CD4-positive, alpha-beta T cell treated with Interleukin-2 at 100 ng/mL for 4 hours (primary cell): ENCODE measurements around the gene RNASE2.
"Not testable (repeated sequence)": the region's sequence is repeated elsewhere in the genome, so short reads cannot be mapped to it uniquely, and the experiment has no call there.

Source experiments
- DNase-seq: peaks from one replicate; pipeline ENCODE4 v3.0.0-alpha.2; 2020; ENCODE audit warnings: low spot score

RNASE2 gene

DNA sequence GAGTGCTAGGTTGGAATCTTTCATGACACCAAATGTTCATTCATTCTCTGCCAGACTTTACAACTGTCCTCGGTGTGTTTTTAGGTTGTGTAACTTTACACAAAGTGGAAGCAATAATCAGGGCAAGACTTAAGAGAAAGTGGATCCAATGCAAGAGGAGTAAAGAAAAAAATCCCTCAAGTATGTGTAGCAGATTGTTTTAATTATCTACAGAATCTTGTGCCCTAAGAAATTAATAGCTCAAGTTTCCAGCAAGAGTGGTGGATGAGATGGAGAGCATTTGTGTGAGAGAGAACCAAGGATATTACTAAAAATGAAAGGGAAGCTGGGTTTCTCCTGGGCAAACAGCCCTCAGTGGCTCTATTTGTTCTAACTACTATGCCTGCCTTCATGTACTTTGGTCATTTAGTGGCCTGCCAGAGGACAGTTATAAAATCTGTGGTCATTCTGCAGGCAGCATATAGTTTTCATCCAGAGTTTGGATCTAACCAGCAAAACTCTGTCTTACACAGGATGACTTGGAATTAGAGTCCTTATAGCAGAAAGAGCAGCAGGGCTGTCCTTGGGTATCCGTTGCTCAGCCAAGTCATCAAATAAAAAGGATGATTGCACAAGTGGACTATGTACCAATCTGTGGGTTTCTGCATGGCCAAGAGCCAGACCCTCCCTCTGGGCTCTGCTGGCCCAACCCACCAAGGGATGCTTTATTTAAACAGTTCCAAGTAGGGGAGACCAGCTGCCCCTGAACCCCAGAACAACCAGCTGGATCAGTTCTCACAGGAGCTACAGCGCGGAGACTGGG, at the start of gene RNASE2:
RNASE2 (plus strand) TSS at position 752 of the 802 bp plus-strand sequence. CDS start 285 bp downstream, outside the sequence.
- not testable (repeated sequence) for DNase-seq

GRCh38 chr14:20905676-20906075, 49.6 kb upstream of the RNASE2 start:
- no peak for DNase-seq

- DNase-seq = no peak
Observed at GRCh38 chr14:20907214-20907613, 48.1 kb upstream of the RNASE2 start.

- not testable (repeated sequence) for DNase-seq
Observed at GRCh38 chr14:20910822-20911221, 44.5 kb upstream of the RNASE2 start.

- DNase-seq = not testable (repeated sequence)
Observed at GRCh38 chr14:20919038-20919756, 36.1 kb upstream of the RNASE2 start.

- DNase-seq = not testable (repeated sequence)
Observed at GRCh38 chr14:20923766-20924297, 31.5 kb upstream of the RNASE2 start.

DNA sequence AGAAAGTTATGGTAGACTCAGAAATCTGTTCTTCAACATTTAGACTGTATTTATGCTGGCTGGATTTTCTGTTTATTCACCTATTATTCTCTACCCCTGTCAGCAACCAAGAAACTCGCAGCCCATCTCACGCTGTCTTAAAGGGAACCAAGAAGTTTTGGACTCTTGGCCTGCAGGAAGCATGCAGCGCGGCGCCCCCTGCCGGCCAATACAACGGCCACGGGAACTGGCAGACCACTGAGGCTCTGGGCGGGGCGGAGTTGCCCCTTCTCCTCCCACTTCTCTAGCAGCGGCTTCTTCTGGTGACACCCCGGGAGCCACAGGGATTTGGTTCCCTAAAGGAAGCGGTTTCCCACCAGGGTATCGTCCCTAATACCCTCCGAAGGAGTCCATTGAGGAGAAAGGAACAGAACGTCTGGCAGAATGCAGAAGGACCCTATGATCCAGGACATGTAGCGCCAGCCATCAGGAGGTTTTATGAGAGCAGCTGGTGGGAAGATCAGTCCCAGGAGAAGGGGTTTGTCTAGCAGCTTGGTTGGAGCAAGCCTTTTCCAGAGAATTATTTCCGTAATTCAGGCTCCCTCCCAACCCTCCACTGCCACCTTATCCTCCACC, 21.0 kb upstream of the RNASE2 start:
- DNase-seq = no peak

- DNase-seq = no peak
Observed at GRCh38 chr14:20935303-20935984, 19.8 kb upstream of the RNASE2 start.

DNA sequence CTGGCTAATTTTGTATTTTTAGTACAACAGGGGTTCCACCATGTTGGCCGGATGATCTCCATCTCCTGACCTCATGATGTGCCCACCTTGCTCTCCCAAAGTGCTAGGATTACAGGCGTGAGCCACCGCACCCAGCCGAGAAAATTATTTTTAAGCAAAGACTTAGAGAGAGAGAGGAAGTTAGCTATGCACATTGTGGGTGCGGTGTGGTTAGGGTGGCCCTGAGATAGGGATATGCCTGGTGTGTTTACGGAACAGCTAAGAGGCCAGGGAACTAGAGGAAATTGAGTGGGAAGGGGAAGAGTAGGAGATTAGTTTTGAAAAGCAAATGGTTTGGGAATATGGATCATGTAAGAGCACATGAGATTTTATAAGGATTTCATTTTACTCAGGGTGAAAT, 10.1 kb upstream of the RNASE2 start:
- DNase-seq = not testable (repeated sequence)

GRCh38 chr14:20946707-20947106, 8.6 kb upstream of the RNASE2 start:
- DNase-seq = not testable (repeated sequence)

DNA sequence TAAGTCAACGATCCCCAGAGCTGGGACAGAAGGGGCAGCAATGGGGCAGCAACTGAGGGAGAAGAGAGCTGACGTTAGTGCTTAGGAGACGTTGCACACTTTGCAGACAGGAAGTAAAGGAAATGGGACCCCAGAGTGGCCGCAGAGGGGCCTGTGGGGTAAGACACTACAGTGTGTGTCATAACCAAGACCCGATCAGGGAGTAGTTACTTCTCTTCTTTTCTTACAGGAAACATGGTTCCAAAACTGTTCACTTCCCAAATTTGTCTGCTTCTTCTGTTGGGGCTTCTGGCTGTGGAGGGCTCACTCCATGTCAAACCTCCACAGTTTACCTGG, 219 bp downstream of the RNASE2 start:
- DNase-seq = not testable (repeated sequence)

GRCh38 chr14:20956376-20956976, 1.2 kb downstream of the RNASE2 start:
- no peak for DNase-seq

DNA sequence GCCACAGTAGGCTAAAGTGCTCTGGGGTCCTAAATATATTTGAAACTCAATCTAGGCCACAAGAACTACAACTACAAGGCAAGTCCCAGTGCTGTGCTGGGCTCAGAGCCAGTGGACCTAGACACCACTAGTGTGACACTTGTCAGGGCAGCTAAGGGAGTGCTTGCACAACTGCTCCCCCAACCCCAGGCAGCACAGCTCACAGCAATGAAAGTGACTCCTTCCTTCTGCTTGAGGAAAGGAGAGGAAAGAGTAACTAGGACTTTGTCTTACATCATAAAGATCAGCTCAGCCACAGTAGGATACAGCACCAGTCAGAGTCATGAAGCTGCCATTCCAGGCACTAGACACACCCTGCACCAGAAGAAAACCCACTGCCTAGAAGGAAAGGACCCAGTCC, 3.7 kb downstream of the RNASE2 start:
- not testable (repeated sequence) for DNase-seq

DNA sequence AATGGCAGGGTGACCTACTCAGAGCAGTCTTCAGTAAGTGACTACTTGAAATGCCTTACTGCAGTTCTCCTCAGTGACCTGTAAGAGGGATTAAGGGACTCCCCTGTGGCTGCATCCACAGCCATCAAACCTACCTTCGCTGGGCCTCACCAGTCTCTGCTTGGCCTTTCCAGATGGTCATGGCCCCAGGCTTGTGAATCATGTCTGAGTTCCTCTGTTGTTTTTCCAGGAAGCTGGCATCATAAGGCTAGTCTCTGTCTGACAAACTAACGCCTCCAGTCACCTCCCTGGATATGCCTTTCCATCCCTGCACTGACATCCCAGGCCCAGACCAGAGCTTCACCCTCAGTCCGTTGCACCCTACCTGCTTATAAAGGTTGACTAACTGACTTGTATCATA, 14.0 kb downstream of the RNASE2 start:
- no peak for DNase-seq

DNA sequence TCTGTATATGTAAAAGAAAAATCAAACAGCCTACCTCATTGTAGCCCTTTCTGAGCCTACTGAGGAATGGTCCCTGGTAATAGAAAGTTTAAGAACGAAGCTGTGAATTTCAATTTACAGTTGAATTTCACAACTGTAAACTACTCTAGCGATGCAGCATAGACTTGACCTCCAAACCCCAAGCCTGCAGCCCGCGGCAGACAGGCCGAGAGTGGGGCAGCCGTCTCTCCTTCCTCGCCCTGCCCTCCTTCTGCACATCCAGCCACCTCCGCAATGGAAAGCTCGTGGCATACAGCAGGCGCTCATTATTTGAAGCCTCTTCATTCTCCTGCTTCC, 15.3 kb downstream of the RNASE2 start:
- no peak for DNase-seq

GRCh38 chr14:20970983-20971704, 15.9 kb downstream of the RNASE2 start:
- DNase-seq = peak; percentile 79

DNA sequence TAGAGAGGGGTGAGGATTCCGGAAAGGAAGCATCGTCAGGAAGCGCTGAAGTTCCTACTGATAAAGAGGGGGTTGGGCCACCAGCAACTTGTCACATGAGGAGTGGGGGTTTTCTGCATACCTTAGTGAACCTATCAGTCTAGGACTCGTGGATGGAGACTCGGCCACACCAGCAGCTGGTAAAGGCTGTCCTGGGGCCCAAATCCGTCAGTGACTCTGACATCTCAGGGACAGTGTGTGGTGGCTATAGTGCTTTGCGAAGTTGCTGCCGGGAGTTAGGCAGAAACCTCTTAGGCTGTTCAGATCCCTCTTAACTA, 16.4 kb downstream of the RNASE2 start:
- no peak for DNase-seq

- no peak for DNase-seq
Observed at GRCh38 chr14:20973501-20973900, 18.2 kb downstream of the RNASE2 start.

DNA sequence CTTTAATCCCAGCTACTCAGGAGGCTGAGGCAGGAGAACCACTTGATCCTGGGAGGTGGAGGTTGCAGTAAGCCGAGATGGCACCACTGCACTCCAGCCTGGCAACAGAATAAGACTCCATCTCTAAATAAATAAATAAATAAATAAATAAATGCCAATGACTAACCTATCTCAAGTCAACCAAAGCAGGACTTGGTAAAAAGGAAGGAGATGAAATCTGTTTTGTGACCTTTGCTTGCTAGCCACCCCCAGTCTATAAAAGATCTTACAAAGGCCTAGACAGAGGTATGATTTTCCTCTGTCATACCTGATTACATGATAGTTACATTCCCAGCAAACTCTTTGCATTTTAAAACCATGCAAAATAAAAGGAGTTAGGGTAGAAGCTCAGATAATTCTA, 21.0 kb downstream of the RNASE2 start:
- DNase-seq = no peak

DNA sequence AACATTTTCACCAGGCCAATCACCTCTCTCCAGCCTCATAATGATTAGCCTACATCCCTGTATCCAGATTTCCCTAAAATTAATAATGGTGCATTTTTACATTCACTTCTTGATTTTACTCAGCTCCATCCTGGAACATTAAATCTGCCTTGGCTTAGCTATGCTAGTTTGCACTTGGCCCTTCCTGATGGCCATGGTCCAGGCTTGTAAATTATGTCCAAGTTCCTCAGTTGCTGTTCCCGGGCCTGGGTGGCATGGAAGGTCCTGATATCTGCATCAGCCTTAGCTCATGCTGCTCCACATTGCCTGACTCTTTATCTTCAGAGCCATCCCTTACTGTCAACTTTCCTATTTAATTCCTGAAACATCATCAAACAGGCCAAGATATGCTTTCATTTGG, 23.4 kb downstream of the RNASE2 start:
- no peak for DNase-seq

- DNase-seq = no peak
Observed at GRCh38 chr14:20980906-20981305, 25.6 kb downstream of the RNASE2 start.
